ENCODE measurements around the gene LOXL1. TPM values are rescaled to one million over a fixed set of nuclear protein-coding genes. Genes with fewer than 3 reads are reported as not detected.

Gene LOXL1
- total RNA-seq, 2 experiments from 2014 or later, result not detected

DNA sequence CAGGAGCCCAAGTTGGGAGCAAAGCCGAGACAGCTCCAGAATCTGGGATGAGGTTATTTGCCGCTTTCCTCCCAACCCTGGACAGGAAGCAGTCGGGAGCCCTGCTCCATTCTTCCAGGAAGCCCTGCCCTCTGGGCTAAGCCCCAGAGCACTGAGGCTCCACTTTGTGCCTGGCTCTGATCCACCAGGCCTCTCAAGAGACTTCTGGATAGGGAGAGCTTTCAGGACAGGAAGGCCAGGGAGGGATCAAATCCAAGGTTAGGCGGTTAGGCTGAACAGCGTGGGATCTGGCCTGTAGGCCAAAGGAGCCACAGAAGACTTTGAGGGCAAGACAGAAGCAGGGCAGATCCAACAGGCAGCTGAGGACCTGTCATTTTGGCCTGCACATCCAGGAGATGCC lies 65.0 kb downstream of the LOXL1 start:
- no peaks in the 10 kb centered on the region for H3K9me3 ChIP-seq (ENCODE audit: low read length)
- H3K36me3 ChIP-seq (ENCODE audit: insufficient read depth, low read length), result no peaks in the 10 kb centered on the region
- H3K9me2 ChIP-seq (ENCODE audit: insufficient read depth, low read length), result no peaks in the 10 kb centered on the region
- POLR2A ChIA-PET, result no interaction called here
- no peak for DNase-seq (ENCODE audit: low spot score)
- H2AFZ ChIP-seq (ENCODE audit: low read length), result peak overlapping the region; percentile 83; the same call in 1 of the 2 replicates
- H3K4me3 ChIP-seq (ENCODE audit: low read depth, low read length, poor library complexity, severe bottlenecking), result peak overlapping the region; percentile 97
- H3K27ac ChIP-seq (ENCODE audit: low read depth, low read length, poor library complexity, severe bottlenecking), result no peak overlapping the region
- CTCF ChIA-PET (ENCODE audit: unreplicated experiment), result no interaction called here
- no peak for TF ChIP-seq EZH2phosphoT487 (IDR thresholded peaks at IDR 0.05; ENCODE audit: borderline replicate concordance, low read depth, low read length)
- TF ChIP-seq, protein P1, sequence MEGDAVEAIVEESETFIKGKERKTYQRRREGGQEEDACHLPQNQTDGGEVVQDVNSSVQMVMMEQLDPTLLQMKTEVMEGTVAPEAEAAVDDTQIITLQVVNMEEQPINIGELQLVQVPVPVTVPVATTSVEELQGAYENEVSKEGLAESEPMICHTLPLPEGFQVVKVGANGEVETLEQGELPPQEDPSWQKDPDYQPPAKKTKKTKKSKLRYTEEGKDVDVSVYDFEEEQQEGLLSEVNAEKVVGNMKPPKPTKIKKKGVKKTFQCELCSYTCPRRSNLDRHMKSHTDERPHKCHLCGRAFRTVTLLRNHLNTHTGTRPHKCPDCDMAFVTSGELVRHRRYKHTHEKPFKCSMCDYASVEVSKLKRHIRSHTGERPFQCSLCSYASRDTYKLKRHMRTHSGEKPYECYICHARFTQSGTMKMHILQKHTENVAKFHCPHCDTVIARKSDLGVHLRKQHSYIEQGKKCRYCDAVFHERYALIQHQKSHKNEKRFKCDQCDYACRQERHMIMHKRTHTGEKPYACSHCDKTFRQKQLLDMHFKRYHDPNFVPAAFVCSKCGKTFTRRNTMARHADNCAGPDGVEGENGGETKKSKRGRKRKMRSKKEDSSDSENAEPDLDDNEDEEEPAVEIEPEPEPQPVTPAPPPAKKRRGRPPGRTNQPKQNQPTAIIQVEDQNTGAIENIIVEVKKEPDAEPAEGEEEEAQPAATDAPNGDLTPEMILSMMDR (conservative IDR thresholded peaks at IDR 0.05; ENCODE audit: low read length), result no peak
- peaks cover 31% of the 10 kb centered on the region for H3K4me1 ChIP-seq (ENCODE audit: insufficient read depth, low read length, poor library complexity, severe bottlenecking)
- no TSS peak for BruUV-seq (replicated peaks)
- intact Hi-C loops (cut with micrococcal nuclease; ENCODE audit: unreplicated experiment), result loop anchor here (5.0 to 10.0 kb wide), 2 partner anchors 474 to 1759 kb away; partner anchors contain the start of genes PKM and UBL7
- peaks cover 14% of the 10 kb centered on the region; the same call in 1 of the 2 replicates for H3K79me2 ChIP-seq (ENCODE audit: insufficient read depth, low read depth, low read length)
- no peaks in the 10 kb centered on the region for H4K20me1 ChIP-seq (ENCODE audit: insufficient read depth, low read length)
- peak overlapping the region; percentile 94 for H3K4me2 ChIP-seq (ENCODE audit: low read length)

DNA sequence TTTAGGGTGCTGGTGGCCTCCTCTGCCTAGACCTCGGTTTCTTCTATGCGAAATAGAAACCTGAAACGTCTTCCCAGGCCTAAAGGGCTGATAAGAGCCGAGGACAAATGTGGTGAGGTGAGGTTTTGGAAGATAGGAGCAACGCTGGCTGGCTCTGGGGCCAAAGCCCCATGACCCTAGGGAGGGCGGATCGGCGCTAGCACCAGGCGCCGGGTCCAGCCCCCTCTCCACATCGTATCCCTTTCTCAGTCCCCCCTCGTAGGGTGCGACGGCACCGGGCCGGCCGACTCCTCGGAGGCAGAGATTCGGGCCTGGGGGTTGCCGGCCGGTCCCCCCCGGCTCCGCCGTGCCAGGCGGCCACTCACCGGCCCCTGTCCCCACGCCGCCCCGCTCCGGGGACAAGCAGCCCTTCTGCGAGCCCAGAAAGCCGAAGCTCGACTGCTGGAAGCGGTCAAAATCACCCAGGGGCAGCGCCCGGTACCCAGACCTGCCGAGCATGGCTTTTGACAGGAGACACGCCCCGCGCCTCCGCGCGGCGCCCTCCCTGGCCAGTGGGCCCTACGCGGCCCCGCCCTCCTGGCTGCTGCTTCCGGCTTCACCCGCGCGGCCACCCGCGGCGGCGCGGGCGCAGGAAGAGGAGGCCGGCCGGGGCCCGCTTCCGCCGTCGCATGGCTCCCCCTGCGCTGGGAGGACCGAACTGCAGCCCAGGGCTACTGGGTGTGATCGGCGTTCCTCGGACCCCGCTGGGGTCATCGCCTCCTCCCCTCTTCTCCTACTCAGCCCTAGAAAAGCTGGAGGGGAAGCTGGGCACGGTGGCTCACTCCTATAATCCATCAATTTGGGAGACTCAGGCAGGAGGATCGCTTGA lies 65.7 kb downstream of the LOXL1 start, which contains the start of gene STOML1:
STOML1 (minus strand) TSS at position 570 of the 868 bp plus-strand sequence; CDS start at position 498, 72 bp downstream.
- TF ChIP-seq, protein P1 (conservative IDR thresholded peaks at IDR 0.05; ENCODE audit: low read length), result peak; percentile 85
- no peak for TF ChIP-seq EZH2phosphoT487 (IDR thresholded peaks at IDR 0.05; ENCODE audit: borderline replicate concordance, low read depth, low read length)

More for the DNA sequence above, 65.7 kb downstream of the LOXL1 start, which contains the start of gene STOML1:
- Histone ChIP-seq H2AFZ (ENCODE audit: low read length) (peak within 1 kb of the TSS; percentile 83), H3K36me3 (ENCODE audit: insufficient read depth, low read length) (no peaks in the 10 kb centered on the region), H3K4me3 (ENCODE audit: low read depth, low read length, poor library complexity, severe bottlenecking) (peak within 1 kb of the TSS; percentile 97), H4K20me1 (ENCODE audit: insufficient read depth, low read length) (no peaks in the 10 kb centered on the region), H3K4me1 (ENCODE audit: insufficient read depth, low read length, poor library complexity, severe bottlenecking) (peaks cover 38% of the 10 kb centered on the region), H3K9me2 (ENCODE audit: insufficient read depth, low read length) (no peaks in the 10 kb centered on the region), H3K4me2 (ENCODE audit: low read length) (peak within 1 kb of the TSS; percentile 94), H3K9me3 (ENCODE audit: low read length) (no peaks in the 10 kb centered on the region), H3K79me2 (ENCODE audit: insufficient read depth, low read depth, low read length) (peaks cover 20% of the 10 kb centered on the region; the same call in 1 of the 2 replicates), H3K27ac (ENCODE audit: low read depth, low read length, poor library complexity, severe bottlenecking) (no peak within 1 kb of the TSS)
- ChIA-PET POLR2A (no interaction called here), CTCF (ENCODE audit: unreplicated experiment) (no interaction called here)
- intact Hi-C loops (cut with micrococcal nuclease; ENCODE audit: unreplicated experiment), result loop anchor here (5.0 to 10.0 kb wide), 2 partner anchors 473 to 1760 kb away; partner anchors contain the start of genes PKM and UBL7
- peak; percentile 95 for DNase-seq (ENCODE audit: low spot score)
- no TSS peak for BruUV-seq (replicated peaks)
